ENCODE data around the gene ECI1.

Gene ECI1

DNA sequence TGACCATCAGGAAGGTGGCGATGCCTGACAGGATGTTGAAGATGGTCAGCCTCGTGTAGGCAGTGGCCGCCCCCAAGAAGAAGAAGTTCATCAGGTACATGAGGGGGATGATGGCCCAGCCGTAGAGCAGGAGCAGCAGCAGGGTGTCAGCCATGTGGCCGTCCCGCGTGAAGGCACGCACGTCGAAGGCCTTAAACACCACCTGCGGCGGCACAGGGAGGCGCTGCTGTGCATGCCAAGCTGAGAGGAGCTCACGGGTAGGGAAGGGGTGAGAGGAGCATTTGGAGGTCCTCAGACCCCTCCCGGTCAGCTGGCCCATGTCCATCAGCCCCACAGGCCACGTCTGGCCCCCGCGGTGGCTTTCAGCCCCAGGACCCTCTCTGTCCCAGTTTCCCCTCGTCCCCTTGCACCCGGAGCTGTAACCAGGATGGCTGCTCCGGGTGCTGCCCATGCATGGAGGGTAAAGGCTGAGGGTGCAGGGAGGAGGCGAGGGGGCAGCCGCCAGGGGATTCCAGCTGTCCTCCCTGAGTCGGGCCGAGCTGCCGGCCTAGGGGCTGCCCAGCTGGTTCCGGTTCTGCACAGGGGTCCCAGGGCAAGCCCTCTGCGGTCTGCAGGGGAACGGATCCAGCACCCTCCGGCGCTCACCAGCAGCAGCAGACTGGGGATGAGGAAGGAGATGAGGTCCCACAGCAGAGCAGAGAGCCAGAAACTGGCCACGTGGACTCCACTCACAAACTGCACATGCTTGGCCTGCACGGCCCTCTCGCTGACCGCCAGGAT lies 33.6 kb upstream of the ECI1 start:
- TF ChIP-seq, protein P1, sequence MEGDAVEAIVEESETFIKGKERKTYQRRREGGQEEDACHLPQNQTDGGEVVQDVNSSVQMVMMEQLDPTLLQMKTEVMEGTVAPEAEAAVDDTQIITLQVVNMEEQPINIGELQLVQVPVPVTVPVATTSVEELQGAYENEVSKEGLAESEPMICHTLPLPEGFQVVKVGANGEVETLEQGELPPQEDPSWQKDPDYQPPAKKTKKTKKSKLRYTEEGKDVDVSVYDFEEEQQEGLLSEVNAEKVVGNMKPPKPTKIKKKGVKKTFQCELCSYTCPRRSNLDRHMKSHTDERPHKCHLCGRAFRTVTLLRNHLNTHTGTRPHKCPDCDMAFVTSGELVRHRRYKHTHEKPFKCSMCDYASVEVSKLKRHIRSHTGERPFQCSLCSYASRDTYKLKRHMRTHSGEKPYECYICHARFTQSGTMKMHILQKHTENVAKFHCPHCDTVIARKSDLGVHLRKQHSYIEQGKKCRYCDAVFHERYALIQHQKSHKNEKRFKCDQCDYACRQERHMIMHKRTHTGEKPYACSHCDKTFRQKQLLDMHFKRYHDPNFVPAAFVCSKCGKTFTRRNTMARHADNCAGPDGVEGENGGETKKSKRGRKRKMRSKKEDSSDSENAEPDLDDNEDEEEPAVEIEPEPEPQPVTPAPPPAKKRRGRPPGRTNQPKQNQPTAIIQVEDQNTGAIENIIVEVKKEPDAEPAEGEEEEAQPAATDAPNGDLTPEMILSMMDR (IDR thresholded peaks at IDR 0.05): no peak
- Histone ChIP-seq H3K27ac (no peak overlapping the region), H3K4me3 (no peak overlapping the region)
- DNase-seq (ENCODE audit: low spot score): no peak

DNA sequence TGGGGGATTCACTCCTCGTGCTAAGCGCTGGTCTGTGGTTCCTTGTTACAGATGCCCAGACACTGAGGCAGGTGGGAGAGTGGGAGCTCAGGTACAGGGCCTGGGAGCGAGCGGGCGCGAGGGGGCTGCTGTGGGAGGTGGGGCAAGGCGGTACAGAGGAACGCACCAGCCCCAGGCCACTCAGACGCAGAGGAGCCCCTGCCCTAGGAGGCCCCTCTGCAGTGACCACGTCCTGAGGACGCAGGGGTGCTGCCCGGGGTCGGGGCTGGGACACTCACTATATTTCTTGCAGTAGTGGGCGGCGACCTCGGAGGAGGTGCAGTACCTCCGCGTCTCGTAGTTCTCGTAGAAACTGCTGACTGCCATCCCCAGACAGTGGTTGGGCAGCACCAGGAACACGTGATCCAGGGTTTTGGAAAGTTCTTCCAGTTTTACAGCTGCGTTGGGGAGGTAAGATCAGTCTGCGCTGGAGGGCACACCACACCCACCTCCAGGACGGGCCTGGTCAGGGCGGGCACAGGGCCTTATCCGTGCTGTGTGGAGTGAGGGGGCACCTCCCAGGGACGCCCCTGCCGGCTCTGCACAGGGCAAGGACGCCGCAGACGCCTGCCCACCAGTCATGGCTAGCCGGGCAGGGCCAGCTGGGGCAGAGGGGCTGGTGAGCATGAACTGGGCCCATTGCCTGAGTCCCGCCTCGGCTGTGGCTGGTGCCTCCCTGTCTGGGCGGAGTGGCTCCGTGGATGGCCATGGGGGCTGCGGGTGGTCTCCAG lies 32.8 kb upstream of the ECI1 start:
- DNase-seq (ENCODE audit: low spot score): no peak

DNA sequence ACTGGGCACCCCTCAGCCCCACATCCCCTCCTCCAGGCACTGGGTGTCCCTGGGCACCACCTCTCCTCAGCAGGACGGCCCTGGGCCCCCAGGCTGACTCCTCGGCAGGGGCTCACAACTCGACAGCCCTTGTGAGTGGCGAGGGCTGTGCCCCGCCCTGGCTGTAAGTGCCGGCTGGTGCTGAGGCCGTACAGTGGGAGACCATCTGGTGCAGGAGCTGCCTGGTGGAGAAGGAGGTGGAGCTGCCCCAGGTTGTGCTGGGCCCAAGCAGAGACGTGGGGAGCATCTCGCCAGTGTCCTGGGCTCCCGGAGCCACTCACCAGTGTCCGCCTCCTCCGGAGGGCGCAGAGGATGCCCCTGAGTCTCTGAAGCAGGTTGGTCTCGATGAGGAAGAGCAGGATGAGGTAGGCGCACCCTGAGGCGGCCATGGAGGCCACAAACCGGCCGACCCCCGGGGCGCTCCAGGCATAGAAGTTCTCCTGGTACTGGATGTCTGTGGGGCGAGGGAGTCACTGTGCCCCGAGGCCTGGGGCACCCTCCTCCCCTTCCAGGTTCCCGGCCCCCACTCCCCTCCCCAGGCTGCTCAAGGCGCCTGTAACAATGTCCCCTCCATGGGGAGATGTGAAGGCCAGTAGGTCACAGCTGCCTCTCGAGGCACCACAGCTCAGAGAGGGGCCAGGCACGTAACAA lies 31.6 kb upstream of the ECI1 start:
- TF ChIP-seq, protein P1 (IDR thresholded peaks at IDR 0.05): no peak
- H3K27ac ChIP-seq: no peak overlapping the region
- H3K4me3 ChIP-seq: no peak overlapping the region
- no peak for DNase-seq (ENCODE audit: low spot score)

More for the DNA sequence above, 32.8 kb upstream of the ECI1 start:
- no peak overlapping the region for H3K27ac ChIP-seq
- TF ChIP-seq, protein P1 (IDR thresholded peaks at IDR 0.05): no peak
- H3K4me3 ChIP-seq: no peak overlapping the region

DNA sequence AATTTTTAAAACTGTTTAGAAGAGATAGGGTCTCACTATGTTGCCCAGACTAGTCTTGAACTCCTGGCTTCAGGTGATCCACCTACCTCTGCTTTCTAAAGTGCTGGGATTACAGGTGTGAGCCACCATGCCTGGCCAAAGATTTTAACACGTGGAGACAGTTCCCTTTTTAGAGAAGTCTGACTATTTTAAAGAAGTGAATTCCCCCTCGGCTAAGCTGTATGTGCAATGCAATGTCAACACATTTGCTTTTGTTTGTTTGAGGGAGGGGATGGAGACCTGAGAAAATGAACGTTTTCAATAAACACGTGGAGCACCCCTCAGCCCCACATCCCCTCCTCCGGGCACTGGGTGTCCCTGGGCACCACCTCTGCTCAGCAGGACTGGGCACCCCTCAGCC lies 30.9 kb upstream of the ECI1 start:
- H3K4me3 ChIP-seq: no peak overlapping the region
- TF ChIP-seq, protein P1 (IDR thresholded peaks at IDR 0.05): no peak
- no peak for DNase-seq (ENCODE audit: low spot score)

DNA sequence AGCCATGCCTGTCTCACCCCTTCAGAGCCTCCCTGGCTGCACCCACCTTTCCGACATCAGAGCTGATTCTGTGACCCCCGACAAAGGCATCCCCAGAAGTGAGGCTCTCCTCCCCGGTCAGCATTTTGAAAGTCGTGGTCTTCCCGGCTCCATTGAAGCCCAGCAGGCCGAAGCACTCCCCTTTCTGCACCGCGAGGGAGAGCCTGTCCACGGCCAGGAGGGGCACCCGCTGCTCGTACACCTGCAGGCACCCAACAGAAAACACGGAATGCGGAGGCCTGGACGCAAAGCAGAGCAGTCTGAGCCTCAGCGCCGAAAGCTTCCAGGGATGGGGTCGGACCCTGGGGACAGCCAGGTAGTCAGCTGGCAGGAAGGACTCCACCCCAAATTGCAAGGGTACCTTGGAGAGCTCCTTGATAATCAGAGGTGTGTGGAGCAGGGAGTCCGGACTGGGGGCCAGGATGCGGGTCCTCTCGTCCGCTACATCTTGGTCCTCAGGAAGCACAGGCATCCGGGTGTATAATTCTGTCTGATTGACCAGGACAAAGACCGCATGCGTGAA lies 29.7 kb upstream of the ECI1 start:
- DNase-seq (ENCODE audit: low spot score): no peak
- TF ChIP-seq, protein P1 (IDR thresholded peaks at IDR 0.05): no peak
- Histone ChIP-seq H3K27ac (no peak overlapping the region), H3K4me3 (no peak overlapping the region)

More for the DNA sequence above, 30.9 kb upstream of the ECI1 start:
- no peak overlapping the region for H3K27ac ChIP-seq

DNA sequence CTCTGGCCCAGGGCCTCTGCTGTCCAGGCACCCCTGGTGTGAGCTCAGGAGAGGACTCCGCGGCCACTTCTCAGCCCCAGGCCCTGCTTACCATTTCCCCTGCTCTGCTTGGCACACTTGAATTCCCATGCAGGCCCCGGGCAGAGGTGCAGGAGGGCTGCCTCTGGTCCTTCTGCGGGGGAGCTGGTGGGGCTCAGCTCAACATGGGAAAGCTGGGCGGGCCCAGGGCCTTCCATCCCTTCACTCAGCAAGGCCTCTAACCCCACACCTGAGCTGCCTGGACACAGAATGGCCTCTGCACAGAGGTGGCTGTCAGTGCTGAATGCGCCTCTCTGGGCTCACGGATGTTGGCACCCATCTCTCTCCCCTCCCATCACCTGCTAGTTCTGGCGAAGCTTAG lies 29.1 kb upstream of the ECI1 start:
- no peak for DNase-seq (ENCODE audit: low spot score)
- H3K4me3 ChIP-seq: no peak overlapping the region
- no peak overlapping the region for H3K27ac ChIP-seq
- TF ChIP-seq, protein P1 (IDR thresholded peaks at IDR 0.05): no peak
